RKO (cell line): Measurements from ENCODE around the gene APP.

ENCODE experiments used
- DNase-seq: peaks from one replicate; pipeline ENCODE4 v3.0.0-alpha.2; 2016; ENCODE audit warnings: low spot score

Gene APP

DNA sequence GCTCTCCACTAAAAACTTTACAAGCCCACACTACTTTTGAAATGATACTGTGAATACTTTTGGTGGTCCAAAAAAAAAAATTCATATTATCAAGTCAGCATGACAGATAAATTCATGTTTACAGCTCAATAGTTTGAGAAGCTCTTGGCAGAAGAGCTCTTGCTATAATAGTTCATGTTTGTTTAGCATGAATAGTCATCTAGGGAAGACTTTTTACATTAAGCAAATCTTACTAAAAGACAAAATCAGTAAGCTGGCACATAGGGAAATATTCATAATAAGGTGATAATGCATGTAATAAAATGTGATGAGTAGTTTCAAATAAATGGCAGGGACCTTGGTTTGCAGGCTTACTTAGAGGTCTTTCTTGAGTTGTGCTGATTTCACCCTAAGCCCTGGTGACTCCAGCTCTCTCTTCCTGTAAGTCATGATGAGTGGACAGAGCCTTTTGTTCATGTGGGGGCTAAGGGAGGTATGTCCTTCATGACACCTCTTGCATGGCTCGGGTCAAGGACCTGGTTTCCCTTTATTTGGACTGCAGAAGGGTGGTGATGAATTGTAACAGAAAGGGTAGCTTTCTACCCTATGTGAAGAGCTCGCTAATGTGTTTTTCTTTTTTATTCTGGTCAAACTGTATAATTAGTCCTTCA lies 269.1 kb downstream of the APP start:
- peak; percentile 66 for DNase-seq

GRCh38 chr21:25898671-25899070 lies 271.9 kb downstream of the APP start:
- no peak for DNase-seq

- DNase-seq, result no peak
Observed at GRCh38 chr21:25897383-25897782, 273.2 kb downstream of the APP start.

- no peak for DNase-seq
Observed at GRCh38 chr21:25896501-25897056, 274.0 kb downstream of the APP start.

DNA sequence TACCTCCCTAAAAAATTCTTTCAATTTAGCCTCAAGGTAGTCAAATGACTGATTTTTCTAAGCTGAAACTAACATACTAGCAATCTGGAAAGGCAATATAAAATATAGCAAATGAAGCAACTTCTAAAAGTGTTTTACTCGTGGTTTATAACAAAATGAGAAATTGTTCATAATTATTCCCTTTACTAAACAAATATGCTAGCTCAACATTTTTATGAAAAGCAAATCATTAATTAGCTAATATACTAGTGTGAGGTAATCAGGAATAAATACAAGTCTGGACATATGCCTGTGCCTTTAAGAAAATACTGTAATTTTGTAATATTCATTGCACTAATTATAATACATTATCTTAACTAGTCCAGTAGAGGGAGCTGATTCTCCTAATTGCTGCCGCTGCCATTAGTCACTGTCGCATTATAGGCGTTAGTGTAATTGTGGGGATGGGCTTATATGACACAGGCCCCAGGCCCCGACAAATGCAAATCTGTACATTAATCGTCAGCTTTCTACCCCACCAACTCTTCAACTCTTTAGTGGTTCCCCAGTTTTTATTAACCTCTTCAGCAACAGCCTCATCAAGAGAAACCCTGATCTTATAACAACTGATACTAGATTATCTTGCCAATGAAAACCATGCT lies 274.9 kb downstream of the APP start:
- DNase-seq, result peak; percentile 47

- no peak for DNase-seq
Observed at GRCh38 chr21:25893191-25893590, 277.4 kb downstream of the APP start.

- no peak for DNase-seq
Observed at GRCh38 chr21:25891596-25891995, 279.0 kb downstream of the APP start.

GRCh38 chr21:25890001-25890400 lies 280.6 kb downstream of the APP start:
- no peak for DNase-seq

DNA sequence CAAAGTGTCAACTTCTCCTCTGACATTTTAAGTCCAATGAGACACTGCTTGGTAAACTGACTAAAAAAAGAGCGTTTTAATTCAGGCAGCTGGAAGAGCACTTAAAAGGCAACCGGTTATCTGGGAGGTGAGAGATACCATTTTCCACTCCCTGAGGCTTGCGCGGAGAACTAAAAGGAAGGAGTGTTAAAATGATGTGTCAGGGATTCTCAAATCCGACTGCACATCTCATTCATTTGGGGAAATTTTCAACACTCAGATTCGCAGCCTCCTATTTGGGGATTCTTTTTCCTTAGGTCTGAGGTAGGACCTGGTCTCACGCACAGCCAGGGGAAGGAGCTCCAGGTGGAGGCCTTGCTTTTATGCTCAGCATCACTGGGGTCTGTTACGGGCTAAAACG lies 281.9 kb downstream of the APP start:
- no peak for DNase-seq

DNA sequence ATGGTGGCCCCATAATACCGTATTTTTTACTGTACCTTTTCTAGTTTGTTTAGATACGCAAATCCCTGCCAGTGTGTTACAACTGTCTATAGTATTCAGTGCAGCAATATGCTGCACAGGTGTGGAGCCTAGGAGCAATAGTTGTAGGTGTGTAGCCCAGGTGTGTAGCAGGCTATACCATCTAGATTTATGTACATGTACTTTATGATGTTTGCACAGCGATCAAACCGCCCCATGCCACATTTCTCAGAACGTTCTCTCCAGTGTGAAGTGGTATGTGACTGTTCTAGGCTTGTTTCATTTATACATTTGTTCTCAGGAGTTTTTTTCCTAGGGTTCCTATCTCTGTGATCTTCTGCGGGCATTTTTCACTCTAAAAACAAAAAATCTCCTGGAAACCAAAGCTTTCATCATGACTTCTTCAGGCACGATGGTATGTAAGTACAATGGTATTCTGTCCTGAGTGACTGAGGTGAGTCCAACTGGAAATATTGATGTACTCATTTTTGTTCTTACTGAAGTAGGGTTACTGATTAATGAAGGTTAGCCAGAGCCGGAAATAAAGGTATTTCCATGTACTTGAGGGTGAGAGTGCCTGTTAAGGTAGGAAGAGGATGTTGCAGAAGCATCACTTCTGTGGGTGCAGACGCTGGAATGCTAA lies 282.8 kb downstream of the APP start:
- DNase-seq, result no peak

DNA sequence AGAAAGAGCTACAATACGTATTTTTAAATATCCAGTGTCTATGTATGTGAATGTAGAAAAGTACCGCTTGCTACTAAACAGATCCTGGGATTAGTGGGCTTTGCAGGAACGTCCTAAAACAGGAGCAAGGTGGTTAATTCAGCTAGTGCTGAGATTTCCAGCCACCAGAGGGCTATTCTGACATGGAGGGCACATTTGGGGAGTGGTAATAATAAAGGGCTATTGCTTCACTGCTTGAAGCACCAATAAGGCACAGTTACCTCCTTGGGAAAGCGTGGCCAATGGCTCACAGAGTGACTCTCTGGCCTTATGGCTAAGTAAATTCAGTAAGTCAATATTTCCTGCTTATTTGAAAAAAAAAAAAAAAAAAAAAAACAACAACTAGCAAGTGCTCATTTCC lies 283.4 kb downstream of the APP start:
- no peak for DNase-seq

GRCh38 chr21:25885880-25886279 lies 284.7 kb downstream of the APP start:
- DNase-seq, result no peak

GRCh38 chr21:25885405-25885804 lies 285.2 kb downstream of the APP start:
- DNase-seq, result no peak

GRCh38 chr21:25884311-25884710 lies 286.3 kb downstream of the APP start:
- DNase-seq, result no peak

DNA sequence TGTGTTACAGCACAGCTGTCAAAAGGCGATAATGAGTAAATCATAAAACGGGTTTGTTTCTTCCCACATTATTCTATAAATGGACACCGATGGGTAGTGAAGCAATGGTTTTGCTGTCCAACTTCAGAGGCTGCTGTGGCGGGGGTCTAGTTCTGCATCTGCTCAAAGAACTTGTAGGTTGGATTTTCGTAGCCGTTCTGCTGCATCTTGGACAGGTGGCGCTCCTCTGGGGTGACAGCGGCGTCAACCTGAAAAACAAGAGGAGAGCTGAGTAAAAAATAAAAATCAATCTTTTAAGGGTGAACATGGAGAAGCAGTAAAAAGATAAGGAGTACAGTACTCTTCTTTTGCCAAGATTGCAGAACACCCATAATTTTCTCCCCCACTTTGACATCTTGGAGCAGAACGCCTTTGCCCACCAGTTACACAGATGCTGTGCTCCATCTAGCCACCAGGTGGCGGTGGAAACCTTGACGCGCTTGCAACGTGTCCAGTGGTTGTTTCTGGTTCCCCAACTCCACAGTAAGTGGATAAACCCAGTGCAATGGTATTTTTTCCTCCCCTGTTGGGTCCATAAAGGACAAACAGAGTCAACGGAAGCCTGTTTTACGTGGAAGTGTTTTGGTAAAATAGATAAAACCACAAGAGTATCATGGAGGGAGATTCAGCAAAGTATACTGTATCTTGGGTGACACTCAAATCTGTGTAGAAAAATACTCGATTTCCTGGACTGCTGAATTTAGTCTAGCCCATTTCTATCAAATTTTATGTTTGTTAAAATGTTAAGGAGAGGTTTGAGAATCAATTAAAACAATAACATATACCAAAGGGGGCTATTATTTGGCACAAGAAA lies 288.8 kb downstream of the APP start:
- peak; percentile 46 for DNase-seq

- DNase-seq, result no peak
Observed at GRCh38 chr21:25879203-25879602, 291.4 kb downstream of the APP start.

DNA sequence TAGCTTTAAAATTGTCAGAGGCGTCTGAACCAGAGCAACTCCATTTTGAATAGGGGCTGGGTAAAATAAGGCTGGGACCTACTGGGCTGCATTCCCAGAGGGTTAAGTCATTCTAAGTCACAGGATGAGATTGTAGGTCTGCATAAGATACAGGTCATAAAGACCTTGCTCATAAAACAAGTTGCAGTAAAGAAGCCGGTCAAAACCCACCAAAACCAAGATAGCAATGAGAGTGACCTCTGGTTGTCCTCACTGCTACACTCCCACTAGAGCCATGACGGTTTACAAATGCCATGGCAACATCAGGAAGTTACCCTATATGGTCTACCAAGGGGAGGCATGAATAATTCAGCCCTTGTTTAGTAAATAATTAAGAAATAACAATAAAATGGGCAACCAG lies 292.2 kb downstream of the APP start:
- peak; percentile 32 for DNase-seq

GRCh38 chr21:25872271-25872670 lies 298.3 kb downstream of the APP start:
- DNase-seq, result no peak

DNA sequence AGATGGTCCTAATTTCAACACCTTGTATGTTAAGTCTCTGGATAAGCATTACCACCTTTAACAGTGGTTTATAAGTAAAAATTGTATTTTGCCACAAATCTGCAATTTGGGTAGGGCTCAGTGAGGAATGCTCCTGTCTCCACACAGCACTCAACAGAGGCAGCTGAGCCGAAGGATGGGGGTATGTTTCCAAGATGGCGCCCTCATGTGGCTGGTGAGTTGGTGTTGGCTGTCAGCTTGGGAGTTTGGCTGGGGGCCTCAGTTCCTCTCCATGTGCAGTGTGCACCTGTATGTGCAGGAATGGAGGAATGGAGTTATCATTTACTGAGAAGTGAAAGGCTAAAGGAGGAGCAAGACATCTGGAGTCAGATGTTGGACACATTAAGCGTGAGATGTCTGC lies 299.0 kb downstream of the APP start:
- no peak for DNase-seq

- no peak for DNase-seq
Observed at GRCh38 chr21:25870084-25870483, 300.5 kb downstream of the APP start.

- no peak for DNase-seq
Observed at GRCh38 chr21:25867061-25867460, 303.5 kb downstream of the APP start.

DNA sequence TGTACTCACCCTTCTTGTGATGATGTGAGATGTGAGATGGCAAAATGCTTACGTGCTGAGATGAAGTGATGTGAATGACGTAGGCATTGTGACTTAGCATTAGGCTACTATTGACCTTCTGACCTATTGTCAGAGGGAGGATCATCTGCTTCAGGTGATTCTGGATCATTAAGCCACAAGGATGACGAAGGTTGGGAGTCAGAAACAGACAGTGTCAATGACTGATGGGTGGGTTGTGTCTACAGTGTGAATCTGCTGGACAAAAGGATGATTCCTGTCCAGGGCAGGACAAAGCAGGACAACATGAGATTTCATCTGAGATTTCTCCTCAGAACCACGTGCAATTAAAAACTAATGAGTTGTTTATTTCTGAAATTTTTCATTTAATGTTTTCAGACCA lies 306.8 kb downstream of the APP start:
- DNase-seq, result no peak
